Mesenteric fat pad (tissue), 1 donor: ENCODE measurements around the gene SCARB1. TPM values are rescaled to one million over a fixed set of nuclear protein-coding genes. Genes with fewer than 3 reads are reported as not detected.

ENCODE experiments used
- DNase-seq: peaks from one replicate; pipeline ENCODE4 v3.0.0-alpha.2; 2020; ENCODE audit warnings: low spot score
- total RNA-seq: library from RNA; stranded (reverse); fragmentation: NEBNext Ultra II Directional; extraction: Animal tissue kit (Norgen Biotek cat#: 25700); gene quantifications from one replicate; pipeline ENCODE4 v1.2.1, GENCODE V29; 2021
- donor health status: DM: yes; HTN: yes; CAD: no.

The SCARB1 gene
- total RNA-seq, 1 donor from 2014 or later, result 135 TPM

GRCh38 chr12:124777399-124778372 lies 86.0 kb downstream of the SCARB1 start:
- no peak for DNase-seq

GRCh38 chr12:124776125-124776513 lies 87.5 kb downstream of the SCARB1 start:
- DNase-seq, result no peak

GRCh38 chr12:124774462-124775167 lies 89.0 kb downstream of the SCARB1 start:
- no peak for DNase-seq

GRCh38 chr12:124774054-124774461 lies 89.6 kb downstream of the SCARB1 start:
- DNase-seq, result no peak

GRCh38 chr12:124772289-124773170 lies 91.1 kb downstream of the SCARB1 start:
- DNase-seq, result no peak

- peak; percentile 94 for DNase-seq
Measured at GRCh38 chr12:124771462-124772288, 92.0 kb downstream of the SCARB1 start.

- DNase-seq, result no peak
Measured at GRCh38 chr12:124770728-124771127, 92.9 kb downstream of the SCARB1 start.

- no peak for DNase-seq
Measured at GRCh38 chr12:124769881-124770512, 93.7 kb downstream of the SCARB1 start.

GRCh38 chr12:124769163-124769530 lies 94.5 kb downstream of the SCARB1 start:
- no peak for DNase-seq

- no peak for DNase-seq
Measured at GRCh38 chr12:124768452-124769162, 95.1 kb downstream of the SCARB1 start.

- DNase-seq, result peak; percentile 95
Measured at GRCh38 chr12:124767066-124767821, 96.4 kb downstream of the SCARB1 start.

GRCh38 chr12:124766727-124767065 lies 97.0 kb downstream of the SCARB1 start:
- DNase-seq, result no peak

GRCh38 chr12:124765581-124766489 lies 97.8 kb downstream of the SCARB1 start:
- DNase-seq, result no peak

GRCh38 chr12:124764870-124765580 lies 98.6 kb downstream of the SCARB1 start:
- no peak for DNase-seq

- no peak for DNase-seq
Measured at GRCh38 chr12:124764451-124764850, 99.2 kb downstream of the SCARB1 start.

GRCh38 chr12:124763594-124763979 lies 100.1 kb downstream of the SCARB1 start:
- DNase-seq, result no peak
